Neural cell (in vitro differentiated cells): Measurements from ENCODE around the gene TRIM14.

Source experiments
- CTCF ChIP-seq: fragments of 450-650 bp; IDR thresholded peaks from 2 replicates; pipeline ENCODE4 v1.5.1; 2014; ENCODE audit warnings: antibody characterized with exemption, mild to moderate bottlenecking, moderate library complexity; ENCODE audit not compliant: poor library complexity, severe bottlenecking
- EP300 ChIP-seq: fragments of 450-650 bp; conservative IDR thresholded peaks from 2 replicates; pipeline ENCODE4 v1.6.1; 2014; ENCODE audit warnings: antibody characterized with exemption, mild to moderate bottlenecking, moderate library complexity; ENCODE audit not compliant: poor library complexity, severe bottlenecking
- EZH2 ChIP-seq: fragments of 200-600, 300-800 bp; shearing (Covaris generic), sonication (generic); IDR thresholded peaks from 2 replicates; pipeline ENCODE4 v1.6.1; 2014; ENCODE audit warnings: antibody characterized with exemption, low read length, borderline replicate concordance, mild to moderate bottlenecking; ENCODE audit not compliant: insufficient read depth, poor library complexity, severe bottlenecking
- MXI1 ChIP-seq: fragments of 450-650 bp; conservative IDR thresholded peaks from 2 replicates; pipeline ENCODE4 v1.6.1; 2014; ENCODE audit warnings: antibody characterized with exemption, mild to moderate bottlenecking; ENCODE audit not compliant: poor library complexity, severe bottlenecking
- POLR2AphosphoS5 ChIP-seq: IDR thresholded peaks from 2 replicates; pipeline ENCODE4 v1.6.1; 2012
- RAD21 ChIP-seq: fragments of 450-650 bp; conservative IDR thresholded peaks from 2 replicates; pipeline ENCODE4 v1.6.1; 2014; ENCODE audit warnings: antibody characterized with exemption, mild to moderate bottlenecking, moderate library complexity
- REST ChIP-seq: IDR thresholded peaks from 2 replicates; pipeline ENCODE4 v1.6.1; 2012; ENCODE audit warnings: borderline replicate concordance
- TAF1 ChIP-seq: IDR thresholded peaks from 2 replicates; pipeline ENCODE4 v1.6.1; 2012; ENCODE audit warnings: low read depth

- TF ChIP-seq TAF1 = no peak
- TF ChIP-seq CTCF = no peak
- TF ChIP-seq POLR2AphosphoS5 = no peak
- no peak for TF ChIP-seq REST
- TF ChIP-seq MXI1 = no peak
- TF ChIP-seq EP300 = no peak
- no peak for TF ChIP-seq EZH2
- TF ChIP-seq RAD21 = no peak
These were observed 40.3 kb upstream of the TRIM14 start for GRCh38 chr9:98159301-98159700.
